SJSA1 (cell line): ENCODE results near the gene CDK8. TPM values are rescaled to one million over a fixed set of nuclear protein-coding genes. Genes with fewer than 3 reads are reported as not detected.

Source experiments
- DNase-seq, 2 experiments: peaks; one replicate each; pipeline ENCODE4 v3.0.0-alpha.2; 2015 to 2020; ENCODE audit warnings: low spot score in 2 of 2, low read depth in 1 of 2
- H3K27ac ChIP-seq: fragments of 250-450 bp; sonication (Bioruptor Pico); 2 replicates; pipeline ENCODE4 v1.5.1; 2020; ENCODE audit warnings: mild to moderate bottlenecking, moderate library complexity
- H3K27me3 ChIP-seq: fragments of 250-450 bp; sonication (Bioruptor Pico); replicated peaks from 2 replicates; pipeline ENCODE4 v1.5.1; 2020; ENCODE audit warnings: mild to moderate bottlenecking, moderate library complexity
- H3K36me3 ChIP-seq: fragments of 250-450 bp; sonication (Bioruptor Pico); 2 replicates; pipeline ENCODE4 v1.5.1; 2020; ENCODE audit warnings: mild to moderate bottlenecking
- H3K4me1 ChIP-seq: fragments of 250-450 bp; sonication (Bioruptor Pico); replicated peaks from 2 replicates; pipeline ENCODE4 v1.6.1; 2021; ENCODE audit warnings: mild to moderate bottlenecking
- H3K4me3 ChIP-seq: fragments of 250-450 bp; sonication (Bioruptor Pico); 2 replicates; pipeline ENCODE4 v1.5.1; 2020; ENCODE audit warnings: mild to moderate bottlenecking
- H3K9me3 ChIP-seq: fragments of 250-450 bp; sonication (Bioruptor Pico); replicated peaks from 2 replicates; pipeline ENCODE4 v1.5.1; 2020; ENCODE audit warnings: mild to moderate bottlenecking
- total RNA-seq: library from RNA; depleted of rRNA; stranded (reverse); fragments of >200 nt; shearing (Covaris generic); gene quantifications from 2 replicates; pipeline ENCODE4 v1.2.3, GENCODE V29; 2014; rRNA removed

Gene CDK8
- 4.3 and 6.1 TPM in 2 replicates for total RNA-seq

GRCh38 chr13:26253787-26254582, at the start of gene CDK8:
CDK8 (plus strand) TSS chr13:26254129; CDS start chr13:26254642, 513 bp downstream.
- Histone ChIP-seq H3K27ac (peak within 1 kb of the TSS; percentile 76), H3K4me3 (peak within 1 kb of the TSS; percentile 70)

GRCh38 chr13:26208287-26208686, 45.6 kb upstream of the CDK8 start:
- no peaks in the 10 kb centered on the region for H3K4me1 ChIP-seq
- H3K4me3 ChIP-seq = no peak overlapping the region
- no peaks in the 10 kb centered on the region for H3K27me3 ChIP-seq
- peaks cover 31% of the 10 kb centered on the region for H3K36me3 ChIP-seq
- DNase-seq = no peak
- H3K9me3 ChIP-seq = no peaks in the 10 kb centered on the region
- H3K27ac ChIP-seq = no peak overlapping the region

More at GRCh38 chr13:26253787-26254582, at the start of gene CDK8:
- H3K27me3 ChIP-seq = no peaks in the 10 kb centered on the region
- peak; percentile 82 to 94 for DNase-seq
- no peaks in the 10 kb centered on the region for H3K36me3 ChIP-seq
- H3K4me1 ChIP-seq = no peaks in the 10 kb centered on the region
- H3K9me3 ChIP-seq = no peaks in the 10 kb centered on the region

- Histone ChIP-seq H3K9me3 (no peaks in the 10 kb centered on the region), H3K36me3 (peaks cover 76% of the 10 kb centered on the region), H3K27me3 (no peaks in the 10 kb centered on the region), H3K4me1 (no peaks in the 10 kb centered on the region), H3K4me3 (no peak overlapping the region), H3K27ac (no peak overlapping the region)
- no peak for DNase-seq
Observed at GRCh38 chr13:26213345-26213744, 40.6 kb upstream of the CDK8 start.

GRCh38 chr13:26213982-26214381, 39.9 kb upstream of the CDK8 start:
- DNase-seq = no peak
- Histone ChIP-seq H3K9me3 (no peaks in the 10 kb centered on the region), H3K27me3 (no peaks in the 10 kb centered on the region), H3K36me3 (peaks cover 79% of the 10 kb centered on the region), H3K27ac (no peak overlapping the region), H3K4me3 (no peak overlapping the region), H3K4me1 (no peaks in the 10 kb centered on the region)

- H3K4me3 ChIP-seq = no peak overlapping the region
- H3K36me3 ChIP-seq = peaks cover 86% of the 10 kb centered on the region
- H3K4me1 ChIP-seq = peaks cover 13% of the 10 kb centered on the region
- no peaks in the 10 kb centered on the region for H3K27me3 ChIP-seq
- DNase-seq = no peak
- H3K27ac ChIP-seq = no peak overlapping the region
- H3K9me3 ChIP-seq = no peaks in the 10 kb centered on the region
Observed at GRCh38 chr13:26216042-26216441, 37.9 kb upstream of the CDK8 start.

GRCh38 chr13:26219726-26220125, 34.2 kb upstream of the CDK8 start:
- Histone ChIP-seq H3K36me3 (peaks cover 64% of the 10 kb centered on the region), H3K4me3 (no peak overlapping the region), H3K4me1 (peaks cover 20% of the 10 kb centered on the region), H3K27ac (no peak overlapping the region), H3K9me3 (no peaks in the 10 kb centered on the region), H3K27me3 (no peaks in the 10 kb centered on the region)
- no peak for DNase-seq

- no peaks in the 10 kb centered on the region for H3K27me3 ChIP-seq
- peak overlapping the region; percentile 85 for H3K4me3 ChIP-seq
- no peak overlapping the region for H3K27ac ChIP-seq
- peaks cover 20% of the 10 kb centered on the region for H3K4me1 ChIP-seq
- no peaks in the 10 kb centered on the region for H3K9me3 ChIP-seq
- no peak for DNase-seq
- H3K36me3 ChIP-seq = peaks cover 55% of the 10 kb centered on the region
Observed at GRCh38 chr13:26220575-26220974, 33.4 kb upstream of the CDK8 start.

GRCh38 chr13:26221399-26221720, 32.6 kb upstream of the CDK8 start:
- Histone ChIP-seq H3K27me3 (no peaks in the 10 kb centered on the region), H3K9me3 (no peaks in the 10 kb centered on the region), H3K27ac (peak overlapping the region; percentile 92), H3K36me3 (peaks cover 47% of the 10 kb centered on the region), H3K4me1 (peaks cover 20% of the 10 kb centered on the region), H3K4me3 (peak overlapping the region; percentile 85)
- DNase-seq = no peak

GRCh38 chr13:26221721-26222519, 32.0 kb upstream of the CDK8 start, which contains the start of gene RNF6:
RNF6 (minus strand) TSS chr13:26222314; CDS start chr13:26219649, 2,665 bp downstream.
- peaks cover 20% of the 10 kb centered on the region for H3K4me1 ChIP-seq
- H3K9me3 ChIP-seq = no peaks in the 10 kb centered on the region
- H3K4me3 ChIP-seq = peak within 1 kb of the TSS; percentile 85
- peaks cover 42% of the 10 kb centered on the region for H3K36me3 ChIP-seq
- H3K27me3 ChIP-seq = no peaks in the 10 kb centered on the region
- H3K27ac ChIP-seq = peak within 1 kb of the TSS; percentile 92
- DNase-seq = peak; percentile 92 to 94

GRCh38 chr13:26222520-26223046, 31.3 kb upstream of the CDK8 start:
- Histone ChIP-seq H3K27me3 (no peaks in the 10 kb centered on the region), H3K27ac (peak overlapping the region; percentile 92), H3K9me3 (no peaks in the 10 kb centered on the region), H3K4me1 (peaks cover 20% of the 10 kb centered on the region), H3K36me3 (peaks cover 35% of the 10 kb centered on the region), H3K4me3 (peak overlapping the region; percentile 85)
- no peak for DNase-seq

- DNase-seq = no peak
- no peak overlapping the region for H3K27ac ChIP-seq
- H3K27me3 ChIP-seq = no peaks in the 10 kb centered on the region
- H3K4me3 ChIP-seq = no peak overlapping the region
- H3K4me1 ChIP-seq = peaks cover 8% of the 10 kb centered on the region
- H3K36me3 ChIP-seq = peaks cover 3% of the 10 kb centered on the region; the same call in 1 of the 2 replicates
- H3K9me3 ChIP-seq = no peaks in the 10 kb centered on the region
Observed at GRCh38 chr13:26225896-26226617, 27.9 kb upstream of the CDK8 start.

GRCh38 chr13:26227166-26227971, 26.6 kb upstream of the CDK8 start:
- H3K4me1 ChIP-seq = peaks cover 7% of the 10 kb centered on the region
- no peak overlapping the region for H3K27ac ChIP-seq
- no peaks in the 10 kb centered on the region for H3K36me3 ChIP-seq
- H3K9me3 ChIP-seq = no peaks in the 10 kb centered on the region
- DNase-seq = no peak
- H3K4me3 ChIP-seq = no peak overlapping the region
- no peaks in the 10 kb centered on the region for H3K27me3 ChIP-seq

- H3K27me3 ChIP-seq = no peaks in the 10 kb centered on the region
- H3K4me3 ChIP-seq = no peak overlapping the region
- H3K9me3 ChIP-seq = no peaks in the 10 kb centered on the region
- DNase-seq = no peak
- H3K4me1 ChIP-seq = no peaks in the 10 kb centered on the region; the same call in 1 of the 2 replicates
- H3K27ac ChIP-seq = no peak overlapping the region
- H3K36me3 ChIP-seq = no peaks in the 10 kb centered on the region
Observed at GRCh38 chr13:26228096-26228495, 25.8 kb upstream of the CDK8 start.
